GM12892 (cell line): ENCODE measurements around the gene DNAH1.

ENCODE experiments used
- DNase-seq: peaks from one replicate; pipeline ENCODE4 v3.0.0; 2011; ENCODE audit not compliant: insufficient read length
- FAIRE-seq: peaks from 2 replicates; lab custom pipeline; 2011; peaks lifted over from hg19 to GRCh38; lab: Jason Lieb, UNC
- POLR2A ChIP-seq: IDR thresholded peaks from 2 replicates; pipeline ENCODE4 v1.6.1; 2011; ENCODE audit warnings: low read depth, low read length, control low read depth
- POLR2AphosphoS5 ChIP-seq: IDR thresholded peaks from 2 replicates; pipeline ENCODE4 v1.6.1; 2011; ENCODE audit warnings: low read depth, low read length, control low read depth
- TAF1 ChIP-seq: IDR thresholded peaks from 2 replicates; pipeline ENCODE4 v1.6.1; 2011; ENCODE audit warnings: low read depth, mild to moderate bottlenecking, control low read depth, low read length, borderline replicate concordance

Gene DNAH1

DNA sequence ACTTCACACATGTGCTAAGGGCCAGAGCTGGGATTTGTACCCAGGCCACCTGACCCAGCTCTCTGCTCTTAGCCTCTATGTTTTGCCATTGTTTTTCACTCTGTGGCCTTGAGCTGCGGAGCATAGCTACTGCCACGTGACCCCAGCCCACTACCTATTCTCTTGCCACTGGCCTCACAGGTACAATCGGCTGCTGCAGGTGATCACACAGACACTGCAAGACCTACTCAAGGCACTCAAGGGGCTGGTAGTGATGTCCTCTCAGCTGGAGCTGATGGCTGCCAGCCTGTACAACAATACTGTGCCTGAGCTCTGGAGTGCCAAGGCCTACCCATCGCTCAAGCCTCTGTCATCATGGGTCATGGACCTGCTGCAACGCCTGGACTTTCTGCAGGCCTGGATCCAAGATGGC lies 82.6 kb downstream of the DNAH1 start:
- TF ChIP-seq POLR2AphosphoS5 (0 out of 2 replicates have a peak, but pooled peaks have one; percentile 44), POLR2A (no peak; the same call in 1 of the 2 replicates)

DNA sequence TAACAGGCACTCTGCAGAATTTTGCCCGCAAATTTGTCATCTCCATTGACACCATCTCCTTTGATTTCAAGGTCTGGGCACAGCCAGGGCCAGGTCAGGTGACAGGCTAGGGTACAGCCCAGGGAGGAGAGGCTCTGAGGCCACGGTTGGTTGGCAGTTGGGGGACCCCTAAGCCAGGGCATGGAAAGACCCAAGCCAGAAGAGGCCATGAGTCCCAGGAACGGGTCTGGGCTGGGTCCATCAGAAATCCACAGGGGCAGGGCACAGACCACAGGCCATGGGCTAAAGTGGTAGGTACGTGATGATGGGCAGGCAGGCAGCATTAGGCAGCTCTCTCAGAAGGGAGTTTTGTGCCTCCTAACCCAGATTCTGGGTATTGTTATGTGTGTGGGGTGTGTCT lies 83.0 kb downstream of the DNAH1 start:
- no peak for TF ChIP-seq TAF1
- no peak; the same call in 1 of the 2 replicates for TF ChIP-seq POLR2AphosphoS5
- TF ChIP-seq POLR2A = no peak; the same call in 1 of the 2 replicates
- FAIRE-seq (no peak), DNase-seq (no peak)

More for the DNA sequence above, 82.6 kb downstream of the DNAH1 start:
- FAIRE-seq (no peak), DNase-seq (no peak)

DNA sequence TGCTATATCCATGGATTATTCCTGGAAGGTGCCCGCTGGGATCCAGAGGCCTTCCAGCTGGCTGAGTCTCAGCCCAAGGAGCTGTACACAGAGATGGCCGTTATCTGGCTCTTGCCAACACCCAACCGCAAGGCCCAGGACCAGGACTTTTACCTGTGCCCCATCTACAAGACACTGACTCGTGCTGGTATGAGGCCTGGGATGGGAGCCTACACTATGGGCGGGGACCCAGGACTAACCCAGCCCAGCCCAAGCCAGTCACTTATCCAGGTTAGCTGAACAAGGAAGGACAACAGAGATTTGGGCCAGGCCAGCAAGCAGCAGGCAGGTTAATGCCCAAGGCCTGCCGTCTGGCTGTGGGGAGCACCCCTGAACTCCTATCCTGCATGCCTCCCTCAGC lies 83.5 kb downstream of the DNAH1 start:
- no peak for FAIRE-seq
- TF ChIP-seq POLR2AphosphoS5 = no peak; the same call in 1 of the 2 replicates
- no peak for TF ChIP-seq TAF1
- no peak for TF ChIP-seq POLR2A
- DNase-seq = no peak

DNA sequence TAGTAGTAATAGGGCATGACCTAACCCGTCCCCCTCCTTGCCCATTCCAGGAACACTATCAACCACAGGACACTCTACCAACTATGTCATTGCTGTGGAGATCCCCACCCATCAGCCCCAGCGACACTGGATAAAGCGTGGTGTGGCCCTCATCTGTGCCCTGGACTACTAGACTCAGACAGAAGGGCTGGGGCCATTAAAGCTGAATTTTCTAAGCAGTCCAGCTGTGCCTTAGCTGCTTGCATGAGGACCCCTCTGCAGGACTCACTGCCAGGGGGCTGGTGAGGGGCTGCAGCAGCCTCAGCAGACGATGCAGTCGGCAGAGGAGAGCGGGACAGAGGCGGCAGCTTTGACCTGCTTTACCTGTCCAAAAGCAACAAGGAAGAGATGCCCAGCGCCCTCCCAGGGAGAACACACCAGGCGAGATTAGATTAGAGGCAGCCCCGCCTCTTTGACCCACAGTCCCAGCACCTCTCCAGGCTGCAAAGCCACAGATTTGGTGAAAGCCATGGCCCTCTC lies 84.2 kb downstream of the DNAH1 start:
- no peak for TF ChIP-seq POLR2A
- no peak for TF ChIP-seq TAF1
- TF ChIP-seq POLR2AphosphoS5 = no peak
- no peak for FAIRE-seq
- no peak for DNase-seq

DNA sequence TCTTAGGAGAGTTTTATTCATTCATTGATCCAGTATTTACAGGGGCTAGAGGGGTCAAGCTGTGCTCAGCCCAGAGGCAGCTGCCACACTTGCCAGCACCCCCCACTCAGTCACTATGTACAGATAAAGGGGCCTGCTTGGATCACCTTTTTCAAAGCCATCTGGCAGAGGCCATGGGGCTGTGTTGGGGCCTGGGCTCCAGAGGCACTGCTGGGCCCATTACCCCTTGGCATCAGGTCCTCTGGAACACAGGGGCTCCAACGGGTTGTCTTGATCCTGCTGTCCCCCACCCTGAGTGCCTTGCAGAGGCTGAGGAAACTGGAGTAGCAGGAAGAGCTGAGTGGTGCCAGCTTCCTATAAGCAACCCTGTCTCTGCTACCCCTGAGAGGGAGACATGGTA lies 84.9 kb downstream of the DNAH1 start:
- FAIRE-seq (no peak), DNase-seq (no peak)
- no peak for TF ChIP-seq POLR2A
- no peak for TF ChIP-seq POLR2AphosphoS5
- TF ChIP-seq TAF1 = no peak

DNA sequence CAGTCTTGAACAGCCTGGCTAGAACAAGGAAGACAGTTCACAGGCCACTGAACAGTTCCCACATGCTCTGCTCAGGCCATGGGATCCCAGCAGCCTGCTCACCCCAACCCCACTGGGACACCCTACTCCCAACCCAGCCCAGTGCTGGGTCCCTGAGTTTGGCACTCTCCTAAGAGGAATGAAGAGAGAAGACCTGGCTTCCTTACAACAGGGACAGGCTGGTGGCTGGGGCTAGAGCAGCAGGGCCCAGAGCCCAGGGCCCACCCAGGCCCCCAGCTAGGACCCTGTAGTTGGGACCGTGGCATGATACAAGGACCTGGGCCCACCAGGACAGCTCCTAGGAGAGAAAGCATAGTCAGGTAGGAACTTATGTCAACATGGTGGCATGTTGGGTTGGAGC lies 85.4 kb downstream of the DNAH1 start:
- no peak for DNase-seq
- FAIRE-seq = no peak

DNA sequence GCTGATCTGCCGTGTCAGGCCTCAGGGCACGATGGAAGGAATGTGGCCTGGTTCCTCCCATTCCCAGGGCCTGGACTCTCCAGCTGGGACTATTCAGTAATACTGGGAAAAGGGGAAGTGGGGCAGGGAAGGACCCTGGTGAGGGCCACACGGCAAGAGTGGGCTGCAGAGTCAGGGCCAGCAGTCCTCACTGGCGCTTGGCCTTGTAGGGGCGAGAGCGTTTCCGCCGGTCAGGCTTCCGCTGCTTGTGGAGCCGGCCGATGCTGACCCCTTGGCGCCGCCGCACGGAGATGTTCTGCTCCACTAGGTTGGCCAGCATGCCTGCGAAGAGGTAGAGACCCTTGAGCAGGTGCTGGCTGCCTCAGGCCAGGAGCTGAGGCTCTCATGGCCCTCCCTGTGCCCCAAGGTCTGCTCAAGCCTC lies 86.0 kb downstream of the DNAH1 start:
- no peak for TF ChIP-seq POLR2A
- FAIRE-seq (no peak), DNase-seq (no peak)

More for the DNA sequence above, 85.4 kb downstream of the DNAH1 start:
- TF ChIP-seq POLR2A = no peak
- TF ChIP-seq TAF1 = no peak
- TF ChIP-seq POLR2AphosphoS5 = no peak

DNA sequence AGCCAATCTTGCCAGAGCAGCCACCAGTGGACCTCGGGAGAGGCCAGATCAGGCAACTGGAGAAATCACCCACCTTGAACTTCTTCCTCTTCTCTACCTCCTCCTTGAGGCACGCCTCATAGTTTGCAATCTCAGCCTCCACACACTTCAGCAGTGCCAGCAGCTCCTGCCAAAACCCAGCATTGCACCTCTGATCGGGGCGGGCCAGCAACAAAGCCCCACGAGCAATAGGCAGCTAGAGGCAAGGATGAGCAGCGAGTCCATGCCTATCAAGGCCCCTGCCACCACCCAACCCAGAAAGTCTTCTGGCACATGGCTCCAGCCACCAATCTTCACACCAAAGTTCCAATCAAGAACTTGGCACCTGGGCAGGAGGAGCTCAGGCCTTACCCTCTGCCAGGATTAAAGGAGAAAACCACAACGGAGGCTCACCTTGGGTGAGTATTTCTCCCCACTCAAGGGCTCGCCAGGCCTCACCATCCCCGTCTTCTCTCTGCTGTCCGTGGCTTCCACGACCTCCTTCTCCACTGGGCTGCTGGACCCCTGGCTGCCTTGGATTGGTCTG lies 86.7 kb downstream of the DNAH1 start:
- TF ChIP-seq POLR2A (no peak; the same call in 1 of the 2 replicates), POLR2AphosphoS5 (no peak), TAF1 (no peak)
- no peak for FAIRE-seq
- DNase-seq = peak; percentile 12

DNA sequence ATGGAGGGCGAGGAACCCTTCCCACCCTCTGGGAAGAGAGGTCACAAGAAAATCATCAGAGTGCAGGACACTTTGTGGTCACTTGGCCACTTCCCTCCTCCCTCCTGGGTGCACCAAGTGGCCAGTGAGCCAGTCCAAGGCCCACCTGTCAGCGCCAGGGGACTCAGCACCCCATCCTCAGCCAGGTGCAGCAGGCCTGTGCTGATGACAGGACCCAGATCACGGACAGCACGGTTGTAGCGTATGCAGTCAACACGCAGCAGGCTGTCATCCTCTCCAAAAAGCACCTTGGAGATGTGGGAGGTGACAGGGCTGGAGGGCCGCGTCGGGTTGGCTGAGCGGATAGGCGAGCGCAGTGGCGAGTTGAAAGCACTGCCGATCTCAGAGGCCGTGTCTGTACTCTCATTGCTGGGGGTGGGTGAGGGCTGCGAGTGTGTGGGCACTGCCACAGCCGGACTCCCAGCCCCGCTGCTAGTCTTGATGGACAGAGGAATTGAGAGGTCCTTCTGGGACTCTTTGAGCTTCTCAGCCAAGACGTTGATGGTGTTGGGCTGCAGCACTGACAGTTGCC lies 87.2 kb downstream of the DNAH1 start:
- TF ChIP-seq POLR2AphosphoS5 = no peak
- no peak; the same call in 1 of the 2 replicates for TF ChIP-seq POLR2A
- no peak for TF ChIP-seq TAF1
- FAIRE-seq (no peak), DNase-seq (no peak)

DNA sequence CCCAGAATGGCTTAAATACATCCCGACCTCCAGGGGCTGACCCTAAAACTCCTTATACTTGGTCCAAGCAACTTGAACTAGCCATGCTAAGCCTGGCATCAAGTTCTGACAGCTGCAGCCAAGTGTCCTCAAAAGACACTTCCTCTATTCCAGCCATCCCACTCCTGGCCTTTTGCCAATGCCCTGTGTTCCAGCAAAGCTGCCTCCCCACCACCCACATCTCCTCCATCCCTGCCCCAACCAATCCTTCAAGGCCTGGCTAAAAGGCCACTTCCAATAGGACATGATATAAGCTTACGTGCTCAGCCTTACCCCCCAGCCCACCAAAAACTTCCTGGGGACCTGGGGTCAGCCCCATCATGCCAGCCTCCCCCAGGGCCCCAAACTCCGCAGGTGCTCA lies 87.8 kb downstream of the DNAH1 start:
- TF ChIP-seq POLR2AphosphoS5 = no peak
- TF ChIP-seq TAF1 = no peak
- TF ChIP-seq POLR2A = no peak
- DNase-seq (no peak), FAIRE-seq (no peak)

DNA sequence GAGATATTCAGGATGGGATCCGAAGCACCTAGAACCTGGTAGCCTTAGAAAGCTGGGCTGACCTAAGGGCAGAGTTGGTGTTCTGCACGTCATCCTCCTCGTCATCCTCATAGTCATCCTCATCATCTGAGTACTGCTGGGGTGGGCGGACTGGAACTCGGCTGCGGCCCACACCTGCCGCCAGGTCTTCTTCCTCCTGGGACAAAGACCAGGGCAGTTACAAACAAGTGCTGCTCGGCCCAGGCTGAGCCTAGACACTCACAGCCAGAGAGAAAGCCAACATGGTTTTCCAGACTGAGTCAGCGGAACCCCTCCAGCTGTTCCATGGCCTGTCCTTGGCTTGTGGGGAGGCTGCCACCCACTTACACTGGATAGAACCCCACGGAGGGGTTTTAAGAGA lies 88.3 kb downstream of the DNAH1 start:
- no peak for FAIRE-seq
- no peak for DNase-seq
- no peak for TF ChIP-seq POLR2A
- TF ChIP-seq TAF1 = no peak
- no peak for TF ChIP-seq POLR2AphosphoS5

DNA sequence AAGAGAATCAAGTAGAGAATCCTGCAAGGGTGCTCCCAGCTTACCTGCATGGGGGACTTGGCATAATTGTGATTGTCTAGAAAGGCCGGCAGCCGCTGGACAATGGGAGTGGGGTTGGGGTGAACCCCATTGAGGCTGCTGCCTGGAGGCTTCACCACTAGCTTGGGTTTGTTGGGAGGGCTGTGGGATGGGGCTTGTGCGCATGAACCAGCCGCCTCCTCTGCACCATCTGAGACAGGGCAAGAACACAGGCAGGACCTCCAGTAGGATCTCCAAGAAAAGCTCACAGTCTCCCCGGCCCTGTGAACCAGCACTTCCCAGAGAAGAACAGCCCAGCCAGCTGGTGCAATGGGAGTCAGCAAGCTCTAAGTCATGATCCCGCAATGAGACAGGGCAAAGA lies 88.9 kb downstream of the DNAH1 start:
- FAIRE-seq (no peak), DNase-seq (no peak)
- TF ChIP-seq POLR2AphosphoS5 (no peak), POLR2A (no peak), TAF1 (no peak)
